Measurements from ENCODE around the gene PBOV1.
"Not testable (repeated sequence)": the region's sequence is repeated elsewhere in the genome, so short reads cannot be mapped to it uniquely, and the experiment has no call there.

Gene PBOV1

GRCh38 chr6:138237463-138237862 lies 19.2 kb upstream of the PBOV1 start:
- no peak for ATAC-seq

- no peak for ATAC-seq
Measured at GRCh38 chr6:138235693-138236092, 17.4 kb upstream of the PBOV1 start.

DNA sequence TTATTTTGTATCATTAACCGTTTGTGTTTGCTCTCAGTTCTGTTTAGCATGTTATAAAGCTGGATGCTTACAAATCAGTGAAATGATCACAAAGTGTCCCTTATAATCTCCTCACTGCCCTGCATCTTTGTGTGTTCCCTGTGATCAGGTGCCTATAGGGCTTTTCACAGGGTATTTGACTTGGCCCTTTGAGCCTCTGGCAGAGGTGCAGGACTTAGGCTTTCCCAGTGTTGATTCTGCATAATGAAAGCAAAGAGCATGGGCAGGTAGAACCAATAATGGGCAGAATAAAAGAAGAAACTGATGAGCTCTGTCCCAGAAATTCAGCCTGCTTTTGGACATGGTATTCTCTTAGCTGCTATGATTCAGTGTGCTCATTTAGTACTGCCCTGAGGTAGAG lies 16.9 kb upstream of the PBOV1 start:
- ATAC-seq = no peak

GRCh38 chr6:138234363-138234762 lies 16.1 kb upstream of the PBOV1 start:
- no peak for ATAC-seq

DNA sequence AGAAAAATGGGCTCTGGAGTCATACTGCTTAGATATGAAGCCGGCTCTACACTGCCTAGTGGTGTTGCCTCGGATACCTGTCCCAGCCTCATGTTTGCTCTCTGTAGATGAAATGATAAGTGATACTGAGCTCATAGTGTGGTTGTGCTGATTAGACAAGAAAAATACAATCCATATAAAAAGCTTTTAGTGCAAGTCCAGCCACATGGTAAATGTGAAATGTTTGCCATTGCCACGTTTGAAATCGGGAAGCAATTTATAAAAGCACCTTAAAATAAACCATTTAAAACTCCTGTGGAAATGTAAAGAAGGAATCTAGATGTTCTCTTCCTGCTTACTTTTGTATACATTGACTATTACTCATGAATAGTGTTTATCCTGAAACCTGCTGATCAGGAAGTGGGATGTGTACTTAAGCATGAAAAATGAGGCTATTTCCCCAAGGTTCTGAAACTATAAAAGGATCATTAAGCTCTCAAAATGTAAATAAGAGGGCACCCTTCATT lies 13.1 kb upstream of the PBOV1 start:
- no peak for ATAC-seq

DNA sequence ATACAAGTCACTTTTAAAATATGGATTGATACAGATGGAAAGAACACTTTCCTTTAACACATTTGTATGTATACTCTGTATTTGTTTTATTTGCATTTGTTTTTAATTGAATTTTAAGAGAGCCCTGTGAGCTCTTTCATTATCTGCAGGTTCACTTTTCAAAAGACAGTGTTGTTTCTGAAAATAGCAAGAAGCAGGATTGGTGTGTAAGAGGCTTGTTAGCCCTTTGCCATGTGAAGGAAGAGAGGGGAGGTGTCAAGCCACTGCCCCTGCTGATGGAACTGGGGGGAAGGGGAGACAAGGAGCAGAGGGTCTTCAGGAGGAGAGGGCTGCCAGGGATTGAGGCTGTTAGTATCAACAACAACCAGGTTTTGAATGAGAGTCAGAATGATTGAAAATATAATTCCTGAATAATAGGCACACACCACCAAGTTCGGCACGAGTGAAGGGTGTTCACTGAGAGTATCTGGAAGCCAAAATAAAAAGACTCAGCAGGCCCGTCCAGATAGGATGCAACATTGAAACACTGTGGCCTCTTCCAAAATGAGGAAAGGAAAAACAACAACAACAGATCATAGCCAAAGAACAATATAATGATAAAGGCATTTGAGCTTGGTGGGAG lies 12.6 kb upstream of the PBOV1 start:
- ATAC-seq = no peak

DNA sequence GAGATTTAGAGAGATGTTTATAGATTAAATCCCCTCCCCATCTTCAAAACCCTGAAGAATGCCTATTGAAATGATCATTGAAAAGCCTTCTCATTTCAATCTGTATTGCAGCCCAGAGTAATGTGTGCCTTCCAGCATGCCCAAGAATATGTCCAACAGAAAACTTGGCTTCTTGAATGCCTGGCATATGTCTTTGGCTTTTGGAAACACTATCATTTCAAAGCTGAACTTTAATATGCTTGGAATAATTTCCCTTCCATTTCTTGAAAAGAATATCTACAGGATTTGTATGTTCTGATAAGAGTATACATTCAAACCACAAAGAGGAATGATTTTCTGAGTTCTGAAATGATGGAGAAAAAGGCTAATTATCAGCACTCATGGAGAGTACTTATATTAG lies 11.9 kb upstream of the PBOV1 start:
- no peak for ATAC-seq

DNA sequence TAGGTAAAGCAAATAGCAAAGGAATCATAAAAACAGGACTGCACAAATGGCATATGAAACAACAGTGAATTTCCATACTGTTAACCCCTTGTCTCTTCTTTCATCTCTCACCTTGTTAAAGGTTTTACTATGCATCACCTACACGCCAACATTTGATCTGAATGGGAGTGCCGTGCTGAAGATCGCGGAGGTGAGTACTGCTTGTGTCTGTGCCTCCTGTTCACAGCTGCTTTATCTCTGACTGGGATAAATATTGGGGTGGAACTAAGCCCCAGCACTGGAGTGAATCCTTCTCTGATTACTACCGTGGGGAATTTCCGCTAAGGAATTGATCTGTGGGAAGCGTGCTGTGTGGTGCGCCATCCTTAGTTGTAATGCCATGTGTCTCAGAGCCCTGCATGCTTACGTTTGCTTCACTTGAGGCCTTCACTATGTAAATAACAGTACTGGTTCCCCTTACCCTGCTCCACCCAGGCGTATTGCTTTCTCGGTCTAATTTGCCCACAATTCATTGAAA lies 11.4 kb upstream of the PBOV1 start:
- ATAC-seq = no peak

GRCh38 chr6:138229072-138229471 lies 10.8 kb upstream of the PBOV1 start:
- no peak for ATAC-seq

DNA sequence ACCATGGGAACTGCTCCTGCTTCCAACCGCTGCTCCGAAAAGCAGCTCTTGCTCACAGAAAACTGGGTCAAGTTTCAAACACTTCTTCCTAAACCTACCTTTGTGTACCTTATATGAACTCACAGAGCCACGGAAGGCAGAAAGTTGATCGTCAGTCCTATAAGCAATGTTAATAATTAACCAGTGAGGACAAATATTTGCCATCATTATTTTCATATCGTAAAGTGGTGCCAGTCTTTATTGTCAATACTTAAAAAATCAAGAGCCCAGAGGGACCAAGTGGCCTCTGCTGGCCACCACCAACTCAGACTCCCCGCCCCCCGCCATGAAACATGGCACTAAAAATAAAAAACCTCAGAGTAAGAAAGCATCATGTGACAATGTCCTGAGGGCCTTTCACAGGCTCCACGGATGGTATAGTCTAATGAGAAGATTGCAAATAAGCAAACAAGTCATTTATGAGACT lies 9.1 kb upstream of the PBOV1 start:
- ATAC-seq = no peak

GRCh38 chr6:138226700-138227315 lies 8.5 kb upstream of the PBOV1 start:
- no peak for ATAC-seq

DNA sequence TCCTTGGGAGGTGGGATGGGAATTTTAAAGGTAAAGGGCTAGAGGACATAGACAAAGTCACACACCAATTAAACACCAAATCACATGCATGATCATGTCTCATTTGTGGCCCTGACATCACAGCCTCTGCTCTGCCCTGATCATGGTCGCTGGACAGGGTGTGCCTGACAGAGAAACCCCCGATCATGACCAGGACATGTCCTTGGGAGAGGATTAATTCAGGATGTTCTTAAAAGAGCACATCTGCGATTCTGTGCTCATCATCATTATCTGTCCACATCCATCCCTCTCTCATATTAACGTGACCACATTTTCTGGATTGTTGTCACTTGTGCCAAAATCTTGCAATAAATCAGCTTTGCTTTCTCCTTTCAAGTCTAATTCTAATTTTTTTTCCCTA lies 7.7 kb upstream of the PBOV1 start:
- ATAC-seq = no peak

- no peak for ATAC-seq
Measured at GRCh38 chr6:138222901-138223546, 4.7 kb upstream of the PBOV1 start.

DNA sequence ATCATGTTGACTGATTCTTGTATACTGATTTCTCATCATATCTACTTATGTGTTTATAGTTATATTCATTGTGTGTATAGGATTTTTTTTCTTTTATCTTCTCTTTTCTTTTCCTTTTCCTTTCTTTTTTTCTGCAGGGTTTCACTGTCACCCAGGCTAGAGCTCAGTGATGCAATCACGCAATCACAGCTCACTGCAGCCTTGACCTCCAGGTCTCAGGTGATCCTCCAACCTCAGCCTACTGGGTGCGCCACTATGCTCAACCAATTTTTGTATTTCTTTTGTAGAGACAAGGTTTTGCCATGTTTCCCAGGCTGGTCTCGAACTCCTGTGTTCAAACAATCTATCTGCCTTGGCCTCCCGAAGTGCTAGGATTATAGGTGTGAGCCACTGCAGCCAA lies 1.6 kb upstream of the PBOV1 start:
- no peak for ATAC-seq

DNA sequence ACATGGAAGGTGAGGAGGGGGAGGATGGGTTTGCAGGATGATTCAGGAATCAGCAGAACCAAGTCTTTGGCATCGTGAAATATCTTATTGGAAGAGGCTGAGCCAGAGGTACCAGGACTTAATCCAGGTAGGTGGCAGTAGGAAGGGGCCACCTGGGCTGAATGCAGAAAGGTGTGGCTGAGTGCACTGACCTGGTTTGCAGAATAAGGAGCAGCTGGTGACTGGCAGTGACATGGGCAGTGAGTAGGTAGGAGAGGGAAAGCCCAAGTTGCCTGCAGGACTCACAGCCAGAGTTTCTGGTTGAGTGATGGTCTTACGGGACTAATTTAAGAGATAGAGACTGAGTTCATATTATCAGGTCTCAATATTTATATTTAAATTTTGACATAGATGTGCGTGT lies 1.1 kb upstream of the PBOV1 start:
- ATAC-seq = no peak

GRCh38 chr6:138215093-138215782 lies 3.1 kb downstream of the PBOV1 start:
- no peak for ATAC-seq

DNA sequence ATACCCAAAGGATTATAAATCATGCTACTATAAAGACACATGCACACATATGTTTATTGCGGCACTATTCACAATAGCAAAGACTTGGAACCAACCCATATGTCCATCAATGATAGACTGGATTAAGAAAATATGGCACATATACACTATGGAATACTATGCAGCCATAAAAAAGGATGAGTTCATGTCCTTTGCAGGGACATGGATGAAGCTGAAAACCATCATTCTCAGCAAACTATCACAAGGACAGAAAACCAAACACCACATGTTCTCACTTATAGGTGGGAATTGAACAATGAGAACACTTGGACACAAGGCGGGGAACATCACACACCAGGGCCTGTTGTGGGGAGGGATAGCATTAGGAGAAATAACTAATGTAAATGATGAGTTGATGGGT lies 5.8 kb downstream of the PBOV1 start:
- not testable (repeated sequence) for ATAC-seq

GRCh38 chr6:138211601-138212000 lies 6.7 kb downstream of the PBOV1 start:
- ATAC-seq = no peak

- no peak for ATAC-seq
Measured at GRCh38 chr6:138211048-138211581, 7.2 kb downstream of the PBOV1 start.

DNA sequence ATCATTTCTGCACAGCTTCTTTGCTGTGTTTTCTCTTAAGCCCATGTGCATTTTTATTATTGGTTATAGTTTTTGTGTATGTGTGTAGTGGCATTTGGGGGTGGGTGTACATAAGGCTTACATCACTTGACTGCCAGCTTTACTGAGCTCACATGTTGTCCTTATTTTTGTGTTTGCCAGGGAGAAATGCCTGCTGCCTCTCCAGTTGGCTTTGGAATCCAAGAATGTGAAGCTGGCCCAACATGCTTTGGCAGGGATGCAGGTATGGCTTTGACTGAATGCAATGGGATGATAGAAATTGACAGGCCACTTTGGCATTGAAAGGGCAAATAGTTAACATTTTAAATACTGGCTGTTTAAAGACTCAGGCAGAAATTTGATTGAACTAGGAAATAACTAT lies 11.4 kb downstream of the PBOV1 start:
- no peak for ATAC-seq

- ATAC-seq = no peak
Measured at GRCh38 chr6:138205437-138206094, 12.7 kb downstream of the PBOV1 start.

DNA sequence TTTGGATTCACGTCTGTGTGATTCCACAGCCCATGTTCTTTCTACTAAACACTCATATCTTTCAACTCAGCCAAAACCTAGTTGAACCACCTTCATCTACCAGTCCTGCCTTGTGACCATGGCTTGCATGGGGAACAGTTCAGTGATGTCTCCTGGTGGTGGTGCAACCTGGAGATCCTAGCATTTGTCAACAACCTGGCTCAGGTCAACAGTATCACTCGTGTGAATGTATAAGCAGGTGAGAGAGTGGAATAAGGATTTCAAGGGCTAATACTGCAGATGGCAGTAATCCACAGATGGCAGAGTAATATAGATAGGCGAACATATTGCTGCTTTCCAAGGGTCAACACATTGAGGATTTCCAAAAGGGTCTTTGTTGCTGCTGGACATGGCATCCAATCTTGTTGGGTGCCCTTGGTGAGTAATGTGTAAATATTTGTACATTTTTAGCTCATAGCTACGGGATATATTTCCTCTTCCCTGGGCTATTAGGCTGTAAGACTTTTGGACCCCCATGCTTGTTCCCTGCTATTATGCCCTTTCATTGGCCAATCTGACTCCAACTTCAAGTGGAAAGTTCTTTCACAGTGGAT lies 13.4 kb downstream of the PBOV1 start:
- no peak for ATAC-seq

All from activated CD4-positive, CD25-positive, alpha-beta regulatory T cell treated with anti-CD3 and anti-CD28 coated beads, Interleukin-2, amount 50 U/mL, for 24 hours (primary cell).